ENCODE data around the gene ZSCAN31.

- TF ChIP-seq EP300 (IDR thresholded peaks at IDR 0.05) (no peak), POLR2A (IDR thresholded peaks at IDR 0.05) (no peak), CTCF (IDR thresholded peaks at IDR 0.05) (no peak)
These were observed 15.6 kb upstream of the ZSCAN31 start for GRCh38 chr6:28351493-28351925.

Data from ovary (tissue), 3 donors.